Fibroblast of lung (primary cell): ENCODE measurements around the gene SPDYE6. TPM values are rescaled to one million over a fixed set of nuclear protein-coding genes. Genes with fewer than 3 reads are reported as not detected.
"Not testable (repeated sequence)": the region's sequence is repeated elsewhere in the genome, so short reads cannot be mapped to it uniquely, and the experiment has no call there.

Experiments used
- DNase-seq, 2 donors: peaks; one replicate each; pipeline versions ENCODE4 v3.0.0 to v3.0.0-alpha.2; 2010; ENCODE audit warnings: low read depth in 2 of 2
- H2AFZ ChIP-seq: 2 replicates; pipeline ENCODE4 v1.5.1; 2012; ENCODE audit warnings: low read length, control low read depth, inconsistent platforms
- H3K27ac ChIP-seq: 2 replicates; pipeline ENCODE4 v1.5.1; 2011; ENCODE audit warnings: low read length, control low read depth; ENCODE audit not compliant: insufficient read depth
- H3K27me3 ChIP-seq: 2 replicates; pipeline ENCODE4 v1.5.1; 2011; ENCODE audit warnings: mild to moderate bottlenecking, low read length; ENCODE audit not compliant: control insufficient read depth, insufficient read depth
- H3K36me3 ChIP-seq: 2 replicates; pipeline ENCODE4 v1.5.1; 2011; ENCODE audit warnings: low read length; ENCODE audit not compliant: control insufficient read depth, insufficient read depth
- H3K4me1 ChIP-seq: 2 replicates; pipeline ENCODE4 v1.5.1; 2011; ENCODE audit warnings: low read length; ENCODE audit not compliant: control insufficient read depth, insufficient read depth; ENCODE audit errors: extremely low read depth
- H3K4me2 ChIP-seq: 2 replicates; pipeline ENCODE4 v1.5.1; 2011; ENCODE audit warnings: low read length, control low read depth; ENCODE audit not compliant: insufficient read depth; ENCODE audit errors: extremely low read depth
- H3K4me3 ChIP-seq, 4 experiments: fragments of 200-600 bp in 1 of 4; sonication (generic) in 1 of 4; replicated peaks in 1 of 4; 2 replicates each; pipeline ENCODE4 v1.5.1; 2011 to 2016; ENCODE audit warnings: low read length in 4 of 4, low read depth in 3 of 4, mild to moderate bottlenecking in 3 of 4, control low read depth in 2 of 4, inconsistent platforms in 1 of 4, mixed read lengths in 1 of 4; ENCODE audit not compliant: insufficient read depth in 1 of 4; ENCODE audit errors: control extremely low read depth in 1 of 4
- H3K79me2 ChIP-seq: 2 replicates; pipeline ENCODE4 v1.5.1; 2012; ENCODE audit warnings: mild to moderate bottlenecking, low read length, inconsistent platforms; ENCODE audit not compliant: control insufficient read depth, insufficient read depth
- H3K9ac ChIP-seq: 2 replicates; pipeline ENCODE4 v1.5.1; 2011; ENCODE audit warnings: mild to moderate bottlenecking, low read length, control low read depth; ENCODE audit not compliant: insufficient read depth
- H3K9me3 ChIP-seq: 2 replicates; pipeline ENCODE4 v1.5.1; 2012; ENCODE audit warnings: low read depth, low read length; ENCODE audit not compliant: control insufficient read depth, insufficient read depth
- H4K20me1 ChIP-seq: 2 replicates; pipeline ENCODE4 v1.5.1; 2011; ENCODE audit warnings: low read length; ENCODE audit not compliant: control insufficient read depth, insufficient read depth; ENCODE audit errors: extremely low read depth
- CTCF ChIP-seq, 2 donors: IDR thresholded peaks in 1 of 2; conservative IDR thresholded peaks in 1 of 2; 1 replicate in 1 of 2; 2 replicates in 1 of 2; pipeline ENCODE4 v1.5.1; 2011 to 2012; ENCODE audit warnings: low read length in 2 of 2, control low read depth in 1 of 2, inconsistent platforms in 1 of 2, low read depth in 1 of 2, mild to moderate bottlenecking in 1 of 2
- EZH2 ChIP-seq: IDR thresholded peaks from 2 replicates; pipeline ENCODE4 v1.5.1; 2012; ENCODE audit warnings: low read length, control low read depth, mild to moderate bottlenecking; ENCODE audit errors: missing control alignments
- polyA plus RNA-seq, 2 donors: library from polyadenylated mRNA; depleted of rRNA in 1 of 2; stranded (reverse) in 1 of 2; unstranded in 1 of 2; fragments of >200 nt; gene quantifications; 2 replicates each; pipeline ENCODE4 v1.2.1, GENCODE V29; 2011 to 2012; ENCODE audit warnings: missing spikeins in 1 of 2
- total RNA-seq: library from RNA; depleted of rRNA; stranded (reverse); fragments of >200 nt; gene quantifications from 2 replicates; pipeline ENCODE4 v1.2.1, GENCODE V29; 2014

SPDYE6 gene
- total and polyA plus RNA-seq, 2 donors (not counting 1 experiment from before 2014, with no cell fraction given): not detected

GRCh38 chr7:102304668-102305067 lies 51.6 kb downstream of the SPDYE6 start:
- H3K27me3 ChIP-seq: no peaks in the 10 kb centered on the region
- H4K20me1 ChIP-seq: no peaks in the 10 kb centered on the region
- no peak for DNase-seq
- H3K9me3 ChIP-seq: no peaks in the 10 kb centered on the region
- no peak overlapping the region for H3K4me2 ChIP-seq
- H3K9ac ChIP-seq: no peak overlapping the region
- H3K27ac ChIP-seq: no peak overlapping the region
- no peaks in the 10 kb centered on the region for H3K79me2 ChIP-seq
- TF ChIP-seq EZH2 (no peak), CTCF (conservative IDR thresholded peaks at IDR 0.05 in 1 of 2, IDR thresholded peaks at IDR 0.05 in 1 of 2; ENCODE audit: low read depth in 1 of 2, low read length in 2 of 2) (no peak)
- no peaks in the 10 kb centered on the region for H3K36me3 ChIP-seq
- no peak overlapping the region for H3K4me3 ChIP-seq
- H2AFZ ChIP-seq: no peak overlapping the region
- H3K4me1 ChIP-seq: peaks cover 3% of the 10 kb centered on the region

- H3K4me1 ChIP-seq: peaks cover 3% of the 10 kb centered on the region
- no peak overlapping the region for H3K9ac ChIP-seq
- no peak overlapping the region for H3K4me2 ChIP-seq
- H3K36me3 ChIP-seq: no peaks in the 10 kb centered on the region
- H3K27me3 ChIP-seq: no peaks in the 10 kb centered on the region
- no peaks in the 10 kb centered on the region for H3K9me3 ChIP-seq
- H3K27ac ChIP-seq: no peak overlapping the region
- no peak overlapping the region for H2AFZ ChIP-seq
- no peak for DNase-seq
- TF ChIP-seq CTCF (conservative IDR thresholded peaks at IDR 0.05 in 1 of 2, IDR thresholded peaks at IDR 0.05 in 1 of 2; ENCODE audit: low read depth in 1 of 2, low read length in 2 of 2): no peak
- no peak for TF ChIP-seq EZH2
- no peaks in the 10 kb centered on the region for H3K79me2 ChIP-seq
- no peak overlapping the region for H3K4me3 ChIP-seq
- no peaks in the 10 kb centered on the region for H4K20me1 ChIP-seq
These were observed 52.4 kb downstream of the SPDYE6 start for GRCh38 chr7:102303669-102304422.

- Histone ChIP-seq H3K36me3 (no peaks in the 10 kb centered on the region), H3K9ac (no peak overlapping the region), H3K79me2 (no peaks in the 10 kb centered on the region), H3K4me3 (no peak overlapping the region), H2AFZ (no peak overlapping the region), H3K27ac (no peak overlapping the region), H3K9me3 (no peaks in the 10 kb centered on the region), H4K20me1 (no peaks in the 10 kb centered on the region), H3K4me2 (no peak overlapping the region), H3K4me1 (no peaks in the 10 kb centered on the region), H3K27me3 (no peaks in the 10 kb centered on the region)
- DNase-seq: no peak
- TF ChIP-seq CTCF (conservative IDR thresholded peaks at IDR 0.05 in 1 of 2, IDR thresholded peaks at IDR 0.05 in 1 of 2; ENCODE audit: low read depth in 1 of 2, low read length in 2 of 2) (no peak), EZH2 (no peak)
These were observed 54.2 kb downstream of the SPDYE6 start for GRCh38 chr7:102302025-102302424.

- H3K4me2 ChIP-seq, H4K20me1 ChIP-seq, H3K9me3 ChIP-seq, H3K79me2 ChIP-seq, H3K27ac ChIP-seq, H3K36me3 ChIP-seq, H3K4me3 ChIP-seq, H3K4me1 ChIP-seq, H3K27me3 ChIP-seq, H2AFZ ChIP-seq, DNase-seq, H3K9ac ChIP-seq: not testable (repeated sequence)
These were observed 54.9 kb downstream of the SPDYE6 start for GRCh38 chr7:102301367-102301766.
